Glomerular visceral epithelial cell (primary cell): ENCODE data around the gene MEF2A.

Experiments used
- DNase-seq: peaks from one replicate; pipeline ENCODE4 v3.0.0-alpha.2; 2016; ENCODE audit errors: extremely low spot score

MEF2A gene

GRCh38 chr15:99703603-99704443 is 138.0 kb downstream of the MEF2A start:
- DNase-seq, result peak; percentile 85

- peak; percentile 83 for DNase-seq
Measured at GRCh38 chr15:99704444-99704838, 138.7 kb downstream of the MEF2A start.

- no peak for DNase-seq
Measured at GRCh38 chr15:99706557-99707303, 140.9 kb downstream of the MEF2A start.

GRCh38 chr15:99707473-99708270 is 141.9 kb downstream of the MEF2A start:
- DNase-seq, result no peak

- DNase-seq, result peak; percentile 85
Measured at GRCh38 chr15:99708563-99708962, 142.8 kb downstream of the MEF2A start.

GRCh38 chr15:99709243-99709986 is 143.6 kb downstream of the MEF2A start:
- no peak for DNase-seq

GRCh38 chr15:99711625-99712024 is 145.8 kb downstream of the MEF2A start:
- DNase-seq, result no peak

- DNase-seq, result no peak
Measured at GRCh38 chr15:99712415-99712814, 146.6 kb downstream of the MEF2A start.

- no peak for DNase-seq
Measured at GRCh38 chr15:99716540-99717095, 150.8 kb downstream of the MEF2A start.

- DNase-seq, result no peak
Measured at GRCh38 chr15:99717161-99718009, 151.6 kb downstream of the MEF2A start.

- no peak for DNase-seq
Measured at GRCh38 chr15:99718421-99718820, 152.6 kb downstream of the MEF2A start.

- peak; percentile 70 for DNase-seq
Measured at GRCh38 chr15:99719096-99719541, 153.3 kb downstream of the MEF2A start.

- no peak for DNase-seq
Measured at GRCh38 chr15:99720533-99720932, 154.7 kb downstream of the MEF2A start.

- DNase-seq, result no peak
Measured at GRCh38 chr15:99721104-99721778, 155.5 kb downstream of the MEF2A start.

GRCh38 chr15:99721896-99722295 is 156.1 kb downstream of the MEF2A start:
- no peak for DNase-seq

GRCh38 chr15:99722406-99722805 is 156.6 kb downstream of the MEF2A start:
- no peak for DNase-seq

GRCh38 chr15:99726333-99726732 is 160.5 kb downstream of the MEF2A start:
- DNase-seq, result no peak

GRCh38 chr15:99727330-99727729 is 161.5 kb downstream of the MEF2A start:
- DNase-seq, result no peak

GRCh38 chr15:99727733-99728132 is 161.9 kb downstream of the MEF2A start:
- DNase-seq, result no peak

GRCh38 chr15:99728916-99729315 is 163.1 kb downstream of the MEF2A start:
- no peak for DNase-seq
